K562 (cell line): ENCODE results near the gene CHERP. TPM values are rescaled to one million over a fixed set of nuclear protein-coding genes. Genes with fewer than 3 reads are reported as not detected.

Experiments
- DPF2 ChIP-seq: fragments of 450-650 bp; IDR thresholded peaks from 2 replicates; pipeline ENCODE4 v1.6.1; 2016
- FIP1L1 ChIP-seq: fragments of 200-400 bp; formaldehyde crosslinking; IDR thresholded peaks from 2 replicates; pipeline ENCODE4 v1.6.1; 2018; ENCODE audit warnings: mild to moderate bottlenecking, low read depth, low read length; ENCODE audit not compliant: poor library complexity, severe bottlenecking
- FOS ChIP-seq: IDR thresholded peaks from 3 replicates; pipeline ENCODE4 v1.6.1; 2011; ENCODE audit not compliant: insufficient read length; ENCODE audit errors: extremely low read depth
- FOXJ2 ChIP-seq: fragments of 200-800 bp; sonication (Bioruptor generic); IDR thresholded peaks from 2 replicates; pipeline ENCODE4 v1.6.1; 2016; ENCODE audit warnings: missing genetic modification characterization, missing compliant biosample characterization
- IFI16 ChIP-seq: fragments of 250-450 bp; sonication (Bioruptor Pico); IDR thresholded peaks from 2 replicates; pipeline ENCODE4 v2.1.2; 2022; ENCODE audit warnings: mild to moderate bottlenecking, inconsistent platforms
- JUND ChIP-seq, 2 experiments: IDR thresholded peaks; 2 replicates in 1 of 2; 3 replicates in 1 of 2; pipeline ENCODE4 v1.6.1; 2011; ENCODE audit warnings: borderline replicate concordance in 2 of 2, low read depth in 2 of 2, low read length in 2 of 2, improper control_type of control experiment in 1 of 2, missing biosample characterization in 1 of 2, missing genetic modification characterization in 1 of 2, missing genetic modification reagents in 1 of 2
- SMAD4 ChIP-seq: fragments of 250-450 bp; sonication (Bioruptor Pico); conservative IDR thresholded peaks from 2 replicates; pipeline ENCODE4 v1.8.0; 2021; ENCODE audit warnings: inconsistent platforms, mild to moderate bottlenecking, moderate library complexity
- TAF15 ChIP-seq: fragments of 200-400 bp; formaldehyde crosslinking; IDR thresholded peaks from 2 replicates; pipeline ENCODE4 v1.6.1; 2017; ENCODE audit warnings: mild to moderate bottlenecking, low read depth, low read length, moderate library complexity
- TGIF2 ChIP-seq: sonication (generic); formaldehyde crosslinking; IDR thresholded peaks from 2 replicates; pipeline ENCODE4 v1.8.1; 2022; ENCODE audit warnings: mild to moderate bottlenecking, missing genetic modification reagents, moderate library complexity
- ZEB2 ChIP-seq: fragments of 450-650 bp; IDR thresholded peaks from 2 replicates; pipeline ENCODE4 v1.6.1; 2016
- ZNF175 ChIP-seq: fragments of 200-800 bp; sonication (Bioruptor generic); IDR thresholded peaks from 2 replicates; pipeline ENCODE4 v1.6.1; 2016; ENCODE audit warnings: low read depth, mild to moderate bottlenecking, missing genetic modification characterization, missing compliant biosample characterization
- ZNF408 ChIP-seq: fragments of 250-450 bp; sonication (Bioruptor Pico); IDR thresholded peaks from 2 replicates; pipeline ENCODE4 v1.4.0; 2020; ENCODE audit warnings: low read depth, mild to moderate bottlenecking, moderate library complexity
- ZNF444 ChIP-seq: fragments of 250-450 bp; sonication (Bioruptor Pico); IDR thresholded peaks from 2 replicates; pipeline ENCODE4 v1.4.0; 2020; ENCODE audit warnings: mild to moderate bottlenecking, moderate library complexity
- ZNF830 ChIP-seq: fragments of 250-450 bp; sonication (Bioruptor Pico); IDR thresholded peaks from 2 replicates; pipeline ENCODE4 v1.5.0; 2021; ENCODE audit warnings: mild to moderate bottlenecking
- polyA plus RNA-seq, 8 experiments: library from polyadenylated mRNA; depleted of rRNA in 4 of 8; stranded (reverse) in 5 of 8; unstranded in 3 of 8; fragments of >200 nt; fragmentation: Nextera tagmentation in 2 of 8; fragmentation: Illumina TruSeq in 1 of 8; extraction: Ambion mirVana in 2 of 8; extraction: Trizol in 1 of 8; gene quantifications; 2 replicates each; pipeline versions ENCODE4 v1.2.1 to v1.2.3, GENCODE V29; 2011 to 2014; ENCODE audit warnings: inconsistent platforms in 1 of 8, missing spikeins in 1 of 8
- total RNA-seq, 7 experiments: library from RNA; depleted of rRNA in 6 of 7; stranded (reverse); fragments of >200 nt in 6 of 7; fragmentation: Illumina TruSeq in 2 of 7; extraction: Trizol in 2 of 7; gene quantifications; 2 replicates each; pipeline versions ENCODE4 v1.2.1 to v1.2.3, GENCODE V29; 2011 to 2021; ENCODE audit warnings: low replicate concordance in 1 of 7
- TF ChIP-seq, protein P1 (sequence below): sonication (generic); formaldehyde crosslinking; IDR thresholded peaks from 2 replicates; pipeline ENCODE4 v1.8.0; 2022; ENCODE audit warnings: missing genetic modification reagents, mild to moderate bottlenecking, borderline replicate concordance
- TF ChIP-seq, protein P2 (sequence below): fragments of 450-650 bp; conservative IDR thresholded peaks from 2 replicates; pipeline ENCODE4 v1.6.1; 2016; ENCODE audit warnings: missing genetic modification characterization, low read depth, mild to moderate bottlenecking, control low read depth, missing compliant biosample characterization
- TF ChIP-seq, protein P3 (sequence below): fragments of 450-650 bp; IDR thresholded peaks from 2 replicates; pipeline ENCODE4 v1.6.1; 2016; ENCODE audit warnings: borderline replicate concordance
- TF ChIP-seq, protein P4 (sequence below): sonication (generic); formaldehyde crosslinking; IDR thresholded peaks from 2 replicates; pipeline ENCODE4 v1.8.0; 2022; ENCODE audit warnings: missing genetic modification reagents, mild to moderate bottlenecking, moderate library complexity, borderline replicate concordance
- TF ChIP-seq, protein P5 (sequence below): sonication (generic); formaldehyde crosslinking; IDR thresholded peaks from 2 replicates; pipeline ENCODE4 v1.8.0; 2022; ENCODE audit warnings: mild to moderate bottlenecking, missing genetic modification reagents

Gene CHERP
- total and polyA plus RNA-seq, 9 of the 15 experiments (the other 6 are each of a cell fraction or from before 2014, with no cell fraction given) = 0.60 to 85.1 (median 7.8) TPM

DNA sequence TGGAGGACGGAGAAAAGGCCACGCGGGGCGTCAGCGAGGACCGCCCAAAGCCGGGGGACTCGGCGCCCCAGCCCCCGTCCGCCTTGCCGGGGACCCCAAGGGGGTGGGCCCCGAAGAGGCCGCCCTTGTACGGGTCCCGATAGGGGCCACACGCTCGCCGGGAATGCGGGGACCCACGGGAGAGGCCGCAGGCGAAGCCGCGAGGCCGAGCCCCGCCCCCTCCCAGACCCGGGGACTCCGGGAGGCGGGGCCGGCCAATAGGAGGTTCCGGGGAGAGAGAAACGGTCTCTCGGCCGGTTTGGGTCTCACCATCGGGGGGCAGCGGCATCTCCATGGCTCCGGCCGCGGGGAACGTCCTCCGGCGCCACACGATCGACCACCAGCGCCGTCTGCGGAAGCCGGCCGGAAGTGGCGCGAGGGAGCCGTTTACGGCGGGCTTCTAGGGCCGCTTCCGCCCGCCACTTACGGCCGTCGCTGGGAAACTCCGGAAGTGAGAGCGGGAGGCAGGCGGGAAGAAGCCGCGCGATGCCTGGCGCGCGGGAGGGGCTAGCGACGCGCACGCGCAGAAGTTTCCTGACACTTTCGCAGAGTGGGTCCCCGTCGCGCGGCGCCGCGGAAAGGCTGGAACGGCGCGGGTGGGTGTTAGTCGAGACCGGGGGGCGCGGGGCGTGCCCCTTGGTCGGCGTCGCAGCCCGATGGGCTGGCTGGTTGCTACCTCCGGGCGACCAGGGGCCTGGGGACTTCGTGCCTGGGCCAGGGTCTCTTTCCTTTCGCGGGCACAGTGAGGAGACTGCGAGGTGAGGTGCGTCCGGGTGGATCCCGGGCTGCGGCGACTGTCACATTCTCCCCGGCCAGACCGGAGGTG is at the start of gene CHERP (continued):
- no peak for TF ChIP-seq IFI16
- TF ChIP-seq ZNF408 (CRISPR knock-in tag) = no peak
- no peak for TF ChIP-seq ZNF444 (CRISPR knock-in tag)
- no peak for TF ChIP-seq ZNF175 (CRISPR knock-in tag)
- TF ChIP-seq TAF15 = no peak
- TF ChIP-seq, protein P1, sequence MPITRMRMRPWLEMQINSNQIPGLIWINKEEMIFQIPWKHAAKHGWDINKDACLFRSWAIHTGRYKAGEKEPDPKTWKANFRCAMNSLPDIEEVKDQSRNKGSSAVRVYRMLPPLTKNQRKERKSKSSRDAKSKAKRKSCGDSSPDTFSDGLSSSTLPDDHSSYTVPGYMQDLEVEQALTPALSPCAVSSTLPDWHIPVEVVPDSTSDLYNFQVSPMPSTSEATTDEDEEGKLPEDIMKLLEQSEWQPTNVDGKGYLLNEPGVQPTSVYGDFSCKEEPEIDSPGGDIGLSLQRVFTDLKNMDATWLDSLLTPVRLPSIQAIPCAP (CRISPR knock-in tag) = no peak
- TF ChIP-seq FOS = no peak
- TF ChIP-seq, protein P2, sequence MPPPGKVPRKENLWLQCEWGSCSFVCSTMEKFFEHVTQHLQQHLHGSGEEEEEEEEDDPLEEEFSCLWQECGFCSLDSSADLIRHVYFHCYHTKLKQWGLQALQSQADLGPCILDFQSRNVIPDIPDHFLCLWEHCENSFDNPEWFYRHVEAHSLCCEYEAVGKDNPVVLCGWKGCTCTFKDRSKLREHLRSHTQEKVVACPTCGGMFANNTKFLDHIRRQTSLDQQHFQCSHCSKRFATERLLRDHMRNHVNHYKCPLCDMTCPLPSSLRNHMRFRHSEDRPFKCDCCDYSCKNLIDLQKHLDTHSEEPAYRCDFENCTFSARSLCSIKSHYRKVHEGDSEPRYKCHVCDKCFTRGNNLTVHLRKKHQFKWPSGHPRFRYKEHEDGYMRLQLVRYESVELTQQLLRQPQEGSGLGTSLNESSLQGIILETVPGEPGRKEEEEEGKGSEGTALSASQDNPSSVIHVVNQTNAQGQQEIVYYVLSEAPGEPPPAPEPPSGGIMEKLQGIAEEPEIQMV = no peak
- TF ChIP-seq, protein P3, sequence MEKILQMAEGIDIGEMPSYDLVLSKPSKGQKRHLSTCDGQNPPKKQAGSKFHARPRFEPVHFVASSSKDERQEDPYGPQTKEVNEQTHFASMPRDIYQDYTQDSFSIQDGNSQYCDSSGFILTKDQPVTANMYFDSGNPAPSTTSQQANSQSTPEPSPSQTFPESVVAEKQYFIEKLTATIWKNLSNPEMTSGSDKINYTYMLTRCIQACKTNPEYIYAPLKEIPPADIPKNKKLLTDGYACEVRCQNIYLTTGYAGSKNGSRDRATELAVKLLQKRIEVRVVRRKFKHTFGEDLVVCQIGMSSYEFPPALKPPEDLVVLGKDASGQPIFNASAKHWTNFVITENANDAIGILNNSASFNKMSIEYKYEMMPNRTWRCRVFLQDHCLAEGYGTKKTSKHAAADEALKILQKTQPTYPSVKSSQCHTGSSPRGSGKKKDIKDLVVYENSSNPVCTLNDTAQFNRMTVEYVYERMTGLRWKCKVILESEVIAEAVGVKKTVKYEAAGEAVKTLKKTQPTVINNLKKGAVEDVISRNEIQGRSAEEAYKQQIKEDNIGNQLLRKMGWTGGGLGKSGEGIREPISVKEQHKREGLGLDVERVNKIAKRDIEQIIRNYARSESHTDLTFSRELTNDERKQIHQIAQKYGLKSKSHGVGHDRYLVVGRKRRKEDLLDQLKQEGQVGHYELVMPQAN = peak; percentile 71
- TF ChIP-seq ZNF830 (CRISPR knock-in tag) = no peak
- TF ChIP-seq, protein P4, sequence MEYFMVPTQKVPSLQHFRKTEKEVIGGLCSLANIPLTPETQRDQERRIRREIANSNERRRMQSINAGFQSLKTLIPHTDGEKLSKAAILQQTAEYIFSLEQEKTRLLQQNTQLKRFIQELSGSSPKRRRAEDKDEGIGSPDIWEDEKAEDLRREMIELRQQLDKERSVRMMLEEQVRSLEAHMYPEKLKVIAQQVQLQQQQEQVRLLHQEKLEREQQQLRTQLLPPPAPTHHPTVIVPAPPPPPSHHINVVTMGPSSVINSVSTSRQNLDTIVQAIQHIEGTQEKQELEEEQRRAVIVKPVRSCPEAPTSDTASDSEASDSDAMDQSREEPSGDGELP (CRISPR knock-in tag) = peak; percentile 79
- TF ChIP-seq ZEB2 = no peak
- TF ChIP-seq JUND (IDR thresholded peaks at IDR 0.05; ENCODE audit: borderline replicate concordance, low read depth, low read length) = peak; percentile 33; the same call in 1 of the 2 replicates
- TF ChIP-seq JUND (tag; IDR thresholded peaks at IDR 0.05; ENCODE audit: borderline replicate concordance, low read depth, low read length) = no peak; the same call in 2 of the 3 replicates
- no peak; the same call in 1 of the 2 replicates for TF ChIP-seq SMAD4 (CRISPR knock-in tag)
- 0 out of 2 replicates have a peak, but pooled peaks have one; percentile 67 for TF ChIP-seq TGIF2 (CRISPR knock-in tag)
- TF ChIP-seq, protein P5, sequence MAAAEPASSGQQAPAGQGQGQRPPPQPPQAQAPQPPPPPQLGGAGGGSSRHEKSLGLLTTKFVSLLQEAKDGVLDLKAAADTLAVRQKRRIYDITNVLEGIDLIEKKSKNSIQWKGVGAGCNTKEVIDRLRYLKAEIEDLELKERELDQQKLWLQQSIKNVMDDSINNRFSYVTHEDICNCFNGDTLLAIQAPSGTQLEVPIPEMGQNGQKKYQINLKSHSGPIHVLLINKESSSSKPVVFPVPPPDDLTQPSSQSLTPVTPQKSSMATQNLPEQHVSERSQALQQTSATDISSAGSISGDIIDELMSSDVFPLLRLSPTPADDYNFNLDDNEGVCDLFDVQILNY (CRISPR knock-in tag) = no peak
- peak; percentile 70 for TF ChIP-seq FIP1L1
- no peak for TF ChIP-seq DPF2
- TF ChIP-seq FOXJ2 (tag) = no peak
